ENCODE data around the gene TMEM235. TPM values are rescaled to one million over a fixed set of nuclear protein-coding genes. Genes with fewer than 3 reads are reported as not detected.
"Not testable (repeated sequence)": the region's sequence is repeated elsewhere in the genome, so short reads cannot be mapped to it uniquely, and the experiment has no call there.

TMEM235 gene
- total RNA-seq, 2 donors from 2014 or later = not detected

GRCh38 chr17:78250891-78251772 lies 19.7 kb downstream of the TMEM235 start:
- peak; percentile 82 to 86 for DNase-seq
- intact Hi-C loops (cut with DNase I, micrococcal nuclease) = no loop called here
- peak; percentile 78 for ATAC-seq

GRCh38 chr17:78251773-78252103 lies 20.3 kb downstream of the TMEM235 start:
- DNase-seq = no peak
- ATAC-seq = no peak
- intact Hi-C loops (cut with DNase I, micrococcal nuclease) = no loop called here

GRCh38 chr17:78252111-78252634 lies 20.7 kb downstream of the TMEM235 start:
- DNase-seq (peak; percentile 54 to 63), ATAC-seq (no peak)
- intact Hi-C loops (cut with DNase I, micrococcal nuclease) = no loop called here

- ATAC-seq (no peak), DNase-seq (no peak)
- intact Hi-C loops (cut with DNase I, micrococcal nuclease) = no loop called here
Observed at GRCh38 chr17:78252701-78253635, 21.5 kb downstream of the TMEM235 start.

GRCh38 chr17:78253636-78253945 lies 22.2 kb downstream of the TMEM235 start:
- intact Hi-C loops (cut with DNase I, micrococcal nuclease); DNase-seq; ATAC-seq: not testable (repeated sequence)

- ATAC-seq (peak; percentile 79), DNase-seq (peak; percentile 80 to 91)
- intact Hi-C loops (cut with DNase I, micrococcal nuclease) = no loop called here
Observed at GRCh38 chr17:78253946-78254672, 22.7 kb downstream of the TMEM235 start.

GRCh38 chr17:78255029-78255656 lies 23.7 kb downstream of the TMEM235 start:
- DNase-seq (no peak), ATAC-seq (no peak)
- intact Hi-C loops (cut with DNase I, micrococcal nuclease) = no loop called here

GRCh38 chr17:78255953-78256706 lies 24.7 kb downstream of the TMEM235 start:
- ATAC-seq (no peak), DNase-seq (no peak)
- intact Hi-C loops (cut with DNase I, micrococcal nuclease) = no loop called here

- intact Hi-C loops (cut with DNase I, micrococcal nuclease) = no loop called here
- no peak for DNase-seq
- no peak for ATAC-seq
Observed at GRCh38 chr17:78256707-78257591, 25.5 kb downstream of the TMEM235 start.

- no peak for ATAC-seq
- intact Hi-C loops (cut with DNase I, micrococcal nuclease) = no loop called here
- DNase-seq = no peak
Observed at GRCh38 chr17:78257810-78258322, 26.4 kb downstream of the TMEM235 start.

GRCh38 chr17:78258323-78259191 lies 27.1 kb downstream of the TMEM235 start:
- ATAC-seq = no peak
- DNase-seq = peak in 1 of 2 donors; percentile 57
- intact Hi-C loops (cut with DNase I, micrococcal nuclease) = no loop called here

GRCh38 chr17:78259192-78259554 lies 27.7 kb downstream of the TMEM235 start:
- DNase-seq = no peak
- no peak for ATAC-seq
- intact Hi-C loops (cut with DNase I, micrococcal nuclease) = no loop called here

- ATAC-seq = peak; percentile 55
- DNase-seq = peak; percentile 62 to 76
- intact Hi-C loops (cut with DNase I, micrococcal nuclease) = no loop called here
Observed at GRCh38 chr17:78263063-78263735, 31.8 kb downstream of the TMEM235 start.

GRCh38 chr17:78263736-78264340 lies 32.4 kb downstream of the TMEM235 start:
- intact Hi-C loops (cut with DNase I, micrococcal nuclease) = no loop called here
- no peak for ATAC-seq
- DNase-seq = no peak

GRCh38 chr17:78264590-78264989 lies 33.2 kb downstream of the TMEM235 start:
- ATAC-seq = no peak
- DNase-seq = no peak
- intact Hi-C loops (cut with DNase I, micrococcal nuclease) = no loop called here
